Activated naive CD8-positive, alpha-beta T cell treated with anti-CD3 and anti-CD28 coated beads for 36 hours (primary cell): Measurements from ENCODE around the gene ZBTB7A. TPM values are rescaled to one million over a fixed set of nuclear protein-coding genes. Genes with fewer than 3 reads are reported as not detected.

Experiments
- total RNA-seq, 2 experiments: library from RNA; stranded (reverse); gene quantifications; one replicate each; pipeline ENCODE4 v1.2.3, GENCODE V29; 2021

The ZBTB7A gene
- total RNA-seq, 2 experiments from 2014 or later, result 34.9 to 35.9 TPM

Other genes with a start within 250 kb of the ZBTB7A start
- under 1 TPM; 0.54 to 0.84 TPM for gene ZFR2, start 197.9 kb downstream of the ZBTB7A start, total RNA-seq
- not detected for gene ATCAY, start 186.2 kb downstream of the ZBTB7A start, total RNA-seq
- not detected for gene NMRK2, start 133.8 kb downstream of the ZBTB7A start, total RNA-seq
- gene DAPK3, start 95.8 kb downstream of the ZBTB7A start, total RNA-seq, result 10 to 100 TPM; 31.6 to 32.2 TPM
- gene EEF2, start 81.4 kb downstream of the ZBTB7A start, total RNA-seq, result 1,000 to 10,000 TPM; 3,340 to 3,392 TPM
- gene PIAS4, start 59.2 kb downstream of the ZBTB7A start, total RNA-seq, result 10 to 100 TPM; 24.0 to 26.3 TPM
- gene MAP2K2, start 57.2 kb upstream of the ZBTB7A start, total RNA-seq, result 100 to 1,000 TPM; 120 to 121 TPM
- not detected for gene CREB3L3, start 86.7 kb upstream of the ZBTB7A start, total RNA-seq
- gene SIRT6, start 115.7 kb upstream of the ZBTB7A start, total RNA-seq, result 10 to 100 TPM; 27.1 to 27.2 TPM
- gene ANKRD24, start 115.8 kb upstream of the ZBTB7A start, total RNA-seq, result 1 to 10 TPM; 1.6 TPM
- gene EBI3, start 162.6 kb upstream of the ZBTB7A start, total RNA-seq, result 1 to 10 TPM; 6.7 to 8.6 TPM
- gene YJU2, start 180.2 kb upstream of the ZBTB7A start, total RNA-seq, result 10 to 100 TPM; 37.6 to 38.5 TPM
- gene SHD, start 212.4 kb upstream of the ZBTB7A start, total RNA-seq, result not detected
- 10 to 100 TPM; 12.6 to 14.7 TPM for gene TMIGD2, start 235.5 kb upstream of the ZBTB7A start, total RNA-seq
- gene FSD1, start 237.7 kb upstream of the ZBTB7A start, total RNA-seq, result 10 to 100 TPM; 21.0 to 21.3 TPM